OCI-M2 (cell line): ENCODE measurements around the gene SPDEF.

Source experiments
- DNase-seq: peaks from one replicate; lab custom pipeline; 2025; ENCODE audit not compliant: unreplicated experiment; lab: John Stamatoyannopoulos, UW

The SPDEF gene

DNA sequence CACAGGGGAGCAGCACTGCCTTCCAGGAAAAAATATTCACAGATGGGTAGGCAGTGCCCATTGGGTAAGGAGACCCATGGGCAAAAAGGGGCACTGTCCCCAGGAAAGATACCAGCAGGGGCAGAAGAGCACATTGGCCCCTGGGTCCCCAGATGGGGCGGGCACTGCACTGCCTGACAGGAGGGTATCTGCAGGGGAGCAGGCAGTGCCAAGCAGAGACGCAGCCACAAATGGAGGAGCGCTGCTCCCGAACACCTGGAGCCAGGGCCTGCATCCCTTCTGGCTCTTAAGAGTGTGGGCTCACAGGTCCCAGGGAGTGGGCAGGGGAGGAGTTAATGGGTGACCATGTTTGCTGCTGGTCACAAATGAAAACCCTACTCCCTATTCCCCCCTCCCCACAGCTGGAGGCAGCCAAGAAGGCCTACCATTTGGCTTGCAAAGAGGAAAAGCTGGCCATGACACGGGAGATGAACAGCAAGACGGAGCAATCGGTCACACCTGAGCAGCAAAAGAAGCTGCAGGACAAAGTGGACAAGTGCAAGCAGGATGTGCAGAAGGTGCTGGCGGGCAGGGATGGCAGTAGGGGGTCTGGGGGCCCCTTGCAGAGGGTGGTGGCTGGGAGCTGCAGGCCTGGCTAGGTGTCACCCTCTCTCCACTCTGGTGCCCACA is 27.0 kb downstream of the SPDEF start:
- no peak for DNase-seq

DNA sequence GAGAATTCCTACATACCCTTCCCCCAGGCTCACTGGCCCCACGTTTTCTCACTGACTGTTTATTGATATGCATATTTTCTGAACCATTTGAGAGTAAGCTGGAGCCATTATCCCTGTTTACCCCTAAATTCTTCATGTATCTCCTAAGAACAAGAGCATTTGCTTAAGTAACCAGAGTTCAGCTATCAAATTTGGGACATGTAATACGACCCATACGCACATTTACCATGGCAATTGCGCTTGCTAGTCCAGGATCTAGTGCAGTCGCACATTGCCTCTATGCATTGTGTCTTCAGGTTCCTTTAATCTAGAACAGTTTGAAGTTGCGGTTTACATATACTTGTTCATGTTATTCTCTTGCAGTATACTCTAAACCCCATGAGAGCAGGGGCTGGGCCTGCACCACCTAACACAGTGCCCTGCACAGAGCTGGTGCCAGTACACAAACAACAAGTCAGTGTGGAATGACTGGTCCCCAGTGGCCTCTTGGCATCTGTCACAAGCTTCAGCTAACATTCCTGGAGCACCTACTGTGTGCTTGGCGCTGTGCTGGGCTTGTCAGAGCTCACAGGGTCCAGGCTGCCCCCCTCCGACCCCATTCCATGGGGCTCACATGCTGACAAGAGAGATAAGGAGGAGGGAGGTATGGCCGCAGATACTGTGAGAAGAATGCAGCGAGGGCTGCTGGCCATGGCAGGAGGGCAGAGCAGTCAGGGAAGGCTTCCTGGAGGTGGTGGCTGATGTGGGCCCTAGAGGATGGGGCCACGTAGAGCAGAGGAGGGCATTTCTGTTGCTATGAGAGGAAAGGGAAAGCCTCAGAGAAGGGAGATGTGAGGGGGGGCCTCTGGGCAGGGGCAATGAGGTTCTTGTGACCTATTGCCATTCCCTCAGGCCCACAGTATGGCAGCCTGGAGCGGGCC is 28.1 kb downstream of the SPDEF start:
- DNase-seq: no peak

DNA sequence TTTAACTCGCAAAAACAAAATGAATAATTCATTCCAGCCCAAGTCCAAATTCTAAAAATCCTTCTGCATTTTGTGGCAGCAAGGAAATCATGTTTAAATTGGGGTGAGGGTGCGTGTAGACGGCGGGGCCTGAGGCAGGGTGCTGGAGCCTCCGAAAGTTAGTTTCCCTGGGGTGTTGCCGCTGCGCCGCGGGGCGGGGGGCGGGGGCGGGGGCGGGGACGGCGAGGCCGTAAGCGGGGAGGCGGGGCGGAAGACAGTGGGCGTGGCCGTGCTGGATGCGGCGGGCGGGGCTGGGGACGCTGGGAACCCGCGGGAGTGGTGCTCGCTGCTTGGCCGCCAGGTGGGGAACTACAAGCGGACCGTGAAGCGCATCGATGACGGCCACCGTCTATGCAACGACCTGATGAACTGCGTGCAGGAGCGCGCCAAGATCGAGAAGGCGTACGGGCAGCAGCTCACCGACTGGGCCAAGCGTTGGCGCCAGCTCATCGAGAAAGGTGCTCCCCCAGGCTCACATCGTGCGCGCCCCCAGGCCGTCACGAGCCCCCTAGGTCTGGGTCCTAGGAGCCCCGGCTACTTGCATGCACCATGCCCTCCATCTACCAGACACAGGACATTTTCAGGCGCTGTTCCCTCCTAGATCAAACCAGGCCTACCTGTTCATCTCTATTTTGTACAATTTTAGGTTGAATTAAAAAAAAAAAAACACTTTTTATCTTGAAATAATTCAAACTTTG is 29.0 kb downstream of the SPDEF start:
- peak; percentile 47 for DNase-seq

DNA sequence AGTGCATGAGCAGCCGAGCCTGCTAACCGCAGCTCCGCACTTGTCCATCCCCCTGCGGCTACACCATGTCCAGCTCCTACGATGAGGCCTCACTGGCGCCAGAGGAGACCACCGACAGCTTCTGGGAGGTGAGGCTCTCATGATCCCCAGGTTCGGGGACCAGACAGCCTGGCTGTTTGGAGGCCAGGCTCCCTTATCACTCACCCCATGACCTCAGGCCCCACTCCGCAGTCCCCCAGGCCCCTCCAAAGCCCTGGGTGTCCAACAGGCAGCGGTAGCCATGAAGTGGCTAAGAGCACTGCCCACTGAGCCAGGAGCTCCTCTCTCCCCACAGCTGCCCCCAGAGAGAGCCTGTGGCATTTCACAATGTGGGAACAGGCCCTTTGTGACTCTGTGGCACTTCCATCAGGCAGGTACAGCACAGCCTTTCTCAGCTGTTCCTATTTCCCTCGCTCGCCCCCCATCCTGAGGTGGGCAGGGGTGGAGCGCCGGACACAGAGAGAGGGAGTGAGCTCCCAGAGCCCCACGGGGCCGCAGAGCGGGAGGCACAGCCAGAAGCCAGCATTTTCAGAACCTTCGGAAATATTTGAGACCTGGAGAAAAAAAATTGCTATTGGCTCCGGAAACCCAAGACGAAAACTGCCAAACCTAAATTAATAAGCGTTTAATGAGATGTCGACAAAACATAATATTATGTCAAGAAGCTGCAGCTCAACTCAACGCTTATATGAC is 29.7 kb downstream of the SPDEF start:
- DNase-seq: no peak

DNA sequence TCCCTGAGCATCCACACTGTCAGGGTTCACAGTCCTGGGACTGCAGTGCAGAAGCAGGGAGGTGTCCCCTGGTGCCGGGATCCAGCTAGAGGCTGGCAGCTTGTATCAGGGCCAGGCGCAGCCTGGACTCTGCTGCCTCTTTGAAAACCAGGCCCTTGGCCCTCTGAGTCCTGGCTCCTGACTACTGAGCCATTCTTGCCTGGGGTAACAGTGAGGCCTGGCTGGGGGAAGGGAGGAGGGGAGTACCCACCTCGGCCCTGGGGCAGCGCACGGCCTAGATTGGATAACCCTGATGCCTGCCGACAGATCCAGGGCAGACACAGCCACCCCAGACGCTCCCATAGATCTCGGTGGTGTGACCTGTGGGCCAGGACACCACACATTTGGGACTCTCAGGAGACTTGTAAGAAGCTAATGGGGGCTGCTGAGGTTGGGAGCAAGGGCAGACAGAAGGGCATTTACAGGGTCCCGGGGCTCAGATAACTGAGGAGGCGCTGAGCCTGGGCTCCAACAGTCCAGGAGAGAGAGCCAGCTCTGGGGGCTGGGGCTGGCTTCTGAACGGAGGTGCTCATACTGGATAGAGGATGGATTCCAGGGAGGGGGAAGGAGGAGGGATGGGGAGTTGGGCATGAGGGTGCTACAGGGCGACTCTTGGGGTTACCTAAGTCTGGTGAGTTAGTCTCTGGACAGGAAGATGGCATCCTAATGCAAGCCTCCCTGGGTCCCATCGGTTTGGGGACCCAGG is 30.5 kb downstream of the SPDEF start:
- DNase-seq: no peak

DNA sequence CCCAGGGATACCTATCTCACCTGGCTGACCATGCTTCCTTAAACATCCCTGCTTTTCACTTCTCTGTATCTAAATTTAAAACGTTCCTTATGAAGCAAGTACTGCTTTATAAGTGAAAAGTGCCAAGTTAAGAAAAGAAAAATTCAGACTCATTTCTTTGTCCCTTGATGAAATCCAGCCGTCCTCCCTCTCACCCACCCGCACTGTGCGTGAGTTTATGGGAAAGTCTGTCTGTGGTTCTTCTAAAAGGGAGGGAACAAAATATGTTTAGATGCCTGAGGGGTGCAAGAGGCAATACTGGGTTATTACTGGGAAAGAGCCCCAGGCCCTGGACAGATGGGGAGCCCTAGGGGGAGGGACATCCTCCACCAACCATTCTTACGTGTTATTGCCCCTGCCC is 31.2 kb downstream of the SPDEF start:
- DNase-seq: no peak

DNA sequence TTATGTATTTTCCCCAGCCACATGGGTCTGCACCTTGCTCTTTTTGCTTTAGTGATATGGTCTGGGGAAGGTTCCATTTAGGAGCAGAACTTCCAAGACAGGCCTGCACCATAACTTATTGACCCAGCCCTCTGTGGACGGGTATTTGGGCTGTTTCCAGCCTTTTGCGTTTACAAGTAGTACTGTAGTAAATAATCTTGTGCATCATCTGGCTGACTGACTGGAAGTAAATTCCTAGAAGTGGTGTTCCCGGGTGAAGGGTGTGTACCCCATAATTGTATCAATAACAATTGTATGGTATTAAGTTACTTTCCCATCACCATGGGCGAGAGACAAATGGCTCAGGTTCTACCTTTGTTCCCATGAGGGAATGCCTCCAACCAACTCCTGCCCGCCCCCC is 31.6 kb downstream of the SPDEF start:
- no peak for DNase-seq

DNA sequence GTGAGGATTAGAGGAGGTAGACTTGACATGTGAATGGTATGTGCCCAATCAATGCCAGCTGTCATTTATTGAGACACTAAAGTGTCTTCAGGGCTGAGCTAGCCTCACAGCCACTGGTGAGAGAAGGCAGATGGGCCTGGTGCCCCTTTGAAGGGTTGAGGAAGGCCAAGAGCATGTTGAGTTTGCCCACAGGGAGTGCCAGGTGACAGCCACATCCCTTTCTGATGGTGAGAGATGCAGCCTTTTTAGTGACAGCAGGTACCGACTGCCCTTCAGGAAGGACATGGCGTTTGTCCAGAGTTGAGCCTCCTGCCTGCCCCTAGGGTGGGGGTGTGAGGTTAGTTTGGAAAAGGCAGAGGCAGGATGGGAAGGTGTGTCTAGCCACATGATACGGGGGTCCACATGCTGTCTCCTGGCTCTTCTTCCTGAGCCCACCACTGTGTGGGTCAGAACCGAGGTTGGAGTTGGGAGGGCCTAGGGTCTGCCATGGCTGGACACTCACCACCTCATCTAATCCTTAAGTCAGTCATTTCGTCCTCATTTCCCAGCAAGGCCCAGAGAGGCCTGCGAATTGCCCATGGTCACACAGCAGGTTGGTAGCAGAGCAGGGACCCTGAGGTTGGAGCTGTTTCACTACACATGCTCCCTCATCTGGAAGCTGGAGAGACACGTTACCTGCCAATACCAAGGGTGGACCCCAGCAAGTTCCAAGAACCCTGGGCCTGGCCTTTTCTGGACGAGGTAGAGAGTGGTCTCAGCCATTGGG is 32.5 kb downstream of the SPDEF start:
- DNase-seq: no peak

DNA sequence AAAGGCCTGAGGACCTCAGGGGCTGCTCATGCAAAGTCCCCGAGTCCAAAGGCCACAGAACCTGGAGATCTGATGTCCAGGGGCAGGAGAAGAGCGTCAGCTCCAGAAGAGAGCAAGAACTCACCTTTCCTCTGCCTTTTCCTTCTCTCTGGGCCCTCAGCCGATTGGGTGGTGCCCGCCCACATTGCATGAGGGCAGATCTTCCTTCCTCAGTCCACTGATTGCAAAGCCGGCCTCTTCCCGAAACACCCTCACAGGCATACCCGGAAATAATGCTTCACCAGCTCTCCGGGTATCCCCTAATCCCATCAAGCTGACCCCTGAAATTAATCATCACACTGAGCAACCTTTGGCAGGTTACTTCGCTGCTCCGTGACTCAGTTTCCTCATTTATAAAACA is 33.4 kb downstream of the SPDEF start:
- no peak for DNase-seq

DNA sequence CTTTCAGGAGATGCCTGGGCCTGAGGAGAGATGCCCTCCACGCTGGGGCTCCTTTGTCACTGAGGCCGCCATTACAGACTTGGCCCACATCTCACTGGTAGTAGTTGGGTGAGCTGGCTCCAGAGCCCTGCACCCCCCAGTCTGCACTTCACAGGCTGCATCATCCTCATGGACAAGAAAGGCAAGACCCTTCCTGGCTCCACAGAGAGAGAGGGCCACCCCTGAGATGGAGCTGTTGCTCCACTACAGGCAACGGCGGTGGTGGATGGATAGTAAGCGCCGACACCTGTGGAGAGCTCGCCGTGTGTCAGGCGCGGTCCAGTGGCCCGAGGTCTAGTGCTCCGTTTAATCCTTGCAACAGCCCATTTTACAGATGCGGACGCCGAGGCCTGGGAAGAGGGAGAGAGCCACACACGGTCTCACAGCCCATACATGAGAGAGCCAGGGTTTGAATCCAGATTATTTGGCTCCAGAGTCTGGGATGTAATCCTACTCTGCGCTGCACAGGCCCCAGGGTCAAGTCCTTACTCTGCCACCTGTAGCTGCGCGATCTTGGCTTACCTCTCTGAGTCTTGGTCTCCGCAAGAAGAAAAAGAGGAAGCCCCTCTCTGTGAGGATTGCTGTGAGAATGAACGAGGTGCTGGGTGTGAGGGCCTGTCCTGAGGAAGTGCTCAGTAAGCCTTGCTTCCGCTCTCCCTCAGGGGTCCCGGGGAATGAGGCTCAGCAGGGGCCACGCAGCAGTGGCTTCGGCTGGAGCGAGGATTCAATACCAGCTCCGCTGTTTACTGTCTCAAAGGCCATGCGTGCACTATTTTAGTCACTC is 34.5 kb downstream of the SPDEF start:
- DNase-seq: no peak

DNA sequence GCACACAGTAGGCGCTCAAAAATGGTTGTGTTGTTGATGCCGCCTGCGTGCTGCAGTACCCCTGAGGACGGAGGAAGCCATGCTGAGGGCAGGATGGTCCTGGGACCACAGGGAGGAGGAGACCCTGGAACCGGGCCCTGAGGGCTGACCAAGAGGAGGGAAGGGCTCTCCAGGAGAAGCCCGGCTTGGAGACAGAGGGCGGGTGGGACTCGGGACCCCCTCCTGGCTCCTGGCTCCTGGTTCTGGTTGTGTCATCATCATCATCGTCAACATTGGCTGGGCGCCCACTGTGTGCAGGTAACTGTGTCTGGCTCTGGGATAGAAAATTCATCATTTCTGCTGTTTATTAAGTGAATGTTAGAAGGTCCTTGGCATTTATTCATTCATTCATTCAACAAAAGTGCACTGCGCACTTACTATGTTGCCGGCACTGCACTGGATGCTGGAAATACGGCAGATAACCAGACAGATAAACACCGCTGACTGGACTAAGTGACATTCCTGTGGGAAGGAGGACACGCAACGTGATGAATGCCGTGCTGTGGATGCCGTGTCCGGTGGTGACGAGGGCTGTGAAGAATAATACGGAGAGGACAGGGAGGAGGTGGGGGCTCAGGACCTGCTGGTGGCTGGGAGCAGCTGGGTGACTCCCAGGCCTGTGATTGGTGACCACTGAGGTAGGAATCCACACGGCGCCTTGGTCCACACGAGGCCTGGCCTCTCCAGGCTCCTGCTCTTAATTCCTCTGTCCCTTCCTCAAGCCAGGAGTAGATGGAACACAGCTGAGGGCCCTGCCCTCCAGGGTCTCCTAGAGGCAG is 35.3 kb downstream of the SPDEF start:
- DNase-seq: no peak

DNA sequence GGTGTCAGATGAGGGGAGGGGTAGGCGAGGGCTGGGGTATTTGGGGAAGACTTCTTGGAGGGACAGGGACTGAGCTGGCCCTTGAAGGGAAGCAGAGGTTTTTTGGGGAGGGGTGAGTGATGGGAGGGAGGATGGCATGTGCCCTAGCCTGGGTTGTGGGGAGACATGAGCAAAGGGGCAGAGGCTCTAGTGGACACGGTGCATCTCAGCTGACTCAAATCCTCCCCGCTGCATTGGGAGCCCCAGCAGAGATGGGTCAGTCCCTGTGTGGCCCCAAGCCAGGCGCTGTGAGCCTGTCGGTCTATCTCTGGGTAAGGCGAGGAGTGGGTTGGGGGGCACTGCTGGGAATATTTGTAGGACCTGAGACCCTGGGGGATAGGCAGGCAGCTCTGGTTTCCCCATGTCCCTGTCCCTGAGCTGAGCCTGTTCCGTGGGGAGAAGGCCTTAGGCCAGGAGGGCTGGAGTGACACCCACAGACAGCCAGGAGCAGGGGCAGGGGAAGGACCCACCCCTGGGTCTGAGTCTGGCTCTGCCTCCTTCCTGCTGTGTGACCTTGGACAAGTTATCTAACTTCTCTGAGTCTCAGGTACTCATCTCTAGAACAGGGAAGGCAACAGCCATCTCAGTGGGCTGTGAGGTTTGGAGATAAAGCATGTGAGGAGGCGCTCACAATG is 36.0 kb downstream of the SPDEF start:
- no peak for DNase-seq

DNA sequence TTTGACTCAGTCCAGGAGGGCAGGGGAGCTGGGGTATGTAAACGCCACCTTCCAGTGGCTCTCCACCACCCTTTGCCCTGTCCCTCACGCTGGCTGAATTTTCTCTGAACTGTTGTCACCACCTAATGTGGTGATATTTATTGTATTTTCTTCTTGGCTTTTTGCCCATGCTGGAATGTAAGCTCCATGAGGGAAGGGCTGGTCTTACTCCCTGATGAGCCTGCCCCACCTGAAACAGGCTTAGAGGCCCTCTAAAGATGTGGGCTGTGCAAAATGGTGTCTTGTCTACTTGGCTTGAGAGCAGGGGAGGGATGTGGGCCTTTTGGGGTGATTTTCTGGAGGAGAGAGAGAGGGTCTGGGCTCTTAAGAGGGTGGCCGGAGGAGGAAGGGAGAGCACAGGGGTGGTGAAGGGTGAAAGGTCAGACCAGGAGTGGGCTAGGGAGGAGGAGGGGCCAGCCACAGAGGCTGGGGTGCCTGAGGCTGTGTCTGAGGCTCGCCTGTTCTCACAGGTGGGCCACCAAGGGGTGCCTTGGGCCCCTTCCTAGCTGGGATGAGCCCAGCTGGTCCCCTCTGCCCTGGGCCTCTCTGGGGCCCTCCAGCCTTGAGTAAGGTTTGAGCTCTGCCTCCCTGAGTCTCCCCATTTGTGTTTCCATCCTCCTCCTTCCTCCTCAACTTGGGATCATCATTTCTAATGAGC is 37.3 kb downstream of the SPDEF start:
- no peak for DNase-seq

DNA sequence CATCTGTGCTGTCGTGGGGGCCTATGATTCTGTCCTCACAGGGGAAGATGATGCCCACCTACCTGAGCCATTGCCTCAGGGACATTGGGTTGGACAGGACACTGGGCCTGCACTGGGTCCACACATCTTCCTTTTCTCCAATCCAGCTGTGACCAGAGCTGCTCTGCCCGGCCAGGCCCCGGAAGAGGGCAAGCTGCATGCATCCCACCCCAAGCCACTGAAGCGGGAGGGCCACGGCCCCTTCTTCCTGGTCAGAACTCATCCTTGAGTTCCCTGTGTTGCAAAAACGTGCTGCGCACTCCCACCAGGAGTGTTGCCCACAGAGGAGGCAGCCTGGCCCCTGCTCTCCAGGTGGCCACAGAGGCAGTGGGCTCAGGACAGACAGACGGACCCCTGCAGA is 38.2 kb downstream of the SPDEF start:
- no peak for DNase-seq

DNA sequence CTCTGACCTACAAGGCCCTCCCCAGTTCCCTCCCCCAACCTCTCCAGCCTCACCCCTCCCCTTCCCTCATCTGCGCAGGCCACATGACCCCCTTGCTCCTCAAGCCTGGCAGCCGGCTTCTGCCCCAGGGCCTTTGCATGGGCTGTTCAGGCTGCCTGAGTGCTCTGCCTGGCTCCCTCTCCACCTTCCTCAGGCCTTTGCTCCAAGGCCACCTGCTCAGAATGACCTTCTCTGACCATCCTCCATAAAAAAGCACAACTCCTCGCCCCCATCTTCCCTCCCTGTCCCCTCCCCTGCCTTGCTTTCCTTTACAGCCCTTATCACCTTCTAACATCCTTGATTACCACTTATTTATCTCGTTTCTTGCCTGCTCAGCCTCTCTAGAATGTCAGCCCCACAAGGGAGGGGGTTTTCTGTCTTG is 38.7 kb downstream of the SPDEF start:
- DNase-seq: no peak

DNA sequence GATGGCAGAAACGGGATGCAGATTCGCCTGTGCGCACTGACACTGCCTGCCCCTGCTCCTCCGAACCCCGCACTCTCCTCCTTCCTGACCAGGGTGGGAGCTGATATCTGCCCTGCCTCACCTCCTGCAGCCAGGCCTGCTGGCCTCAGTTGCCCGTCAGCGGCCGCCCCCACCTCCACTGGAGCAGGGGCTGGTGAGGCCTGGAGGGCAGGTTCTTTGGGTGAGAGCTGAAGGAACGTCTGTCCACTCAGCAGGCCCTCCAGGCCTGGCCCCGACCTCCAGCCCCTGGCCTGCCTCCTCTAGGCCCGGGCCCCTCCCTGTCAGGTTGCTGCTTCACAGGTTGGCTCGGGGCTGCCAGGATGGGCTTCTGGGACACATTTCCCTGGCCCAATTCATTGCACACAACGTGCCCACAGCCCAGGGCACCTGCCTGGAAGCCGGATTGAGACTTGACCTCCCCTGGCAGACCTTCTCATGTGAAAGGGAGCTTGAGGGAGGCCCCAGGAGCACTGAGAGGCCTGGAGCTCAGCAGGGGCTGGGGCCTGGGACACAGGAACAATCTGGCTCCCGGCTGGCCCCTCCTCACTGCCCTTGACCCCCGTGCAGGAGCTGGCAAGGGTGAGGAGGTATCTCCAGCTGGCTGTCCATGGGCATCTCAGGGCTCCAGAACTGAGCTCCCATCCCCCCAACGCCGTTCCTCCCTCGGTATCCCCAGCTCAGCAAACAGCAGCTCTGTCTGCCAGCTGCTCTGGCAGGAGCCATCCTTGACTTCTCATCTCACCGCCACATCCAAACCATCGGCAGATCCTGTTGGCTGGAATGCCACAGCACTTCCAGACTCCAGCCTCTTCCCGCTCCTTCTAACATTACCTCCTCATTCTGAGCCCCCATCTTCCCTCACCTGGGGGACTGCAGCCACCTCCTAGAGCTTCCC is 39.5 kb downstream of the SPDEF start:
- DNase-seq: no peak
